SK-N-SH (cell line): ENCODE results near the gene ZMIZ1. TPM values are rescaled to one million over a fixed set of nuclear protein-coding genes. Genes with fewer than 3 reads are reported as not detected.

Experiments
- CTCF ChIA-PET: fragments of 300-600, 350-600 bp; formaldehyde crosslinking; extraction: SDS; loops from one replicate; lab custom pipeline; 2021; lab: Yijun Ruan, JAX
- POLR2A ChIA-PET: fragments of 350-600 bp; sonication (Branson Sonifier 250); formaldehyde crosslinking; extraction: SDS; loops from one replicate; lab custom pipeline; 2020; ENCODE audit warnings: antibody characterized with exemption, inconsistent platforms; lab: Yijun Ruan, JAX
- DNase-seq: peaks from one replicate; pipeline ENCODE4 v3.0.0; 2012
- H2AFZ ChIP-seq: fragments of 200-600 bp; sonication (generic); 2 replicates; pipeline ENCODE4 v1.8.1; 2016; ENCODE audit warnings: antibody characterized with exemption, mild to moderate bottlenecking, low read depth
- H3F3A ChIP-seq: fragments of 200-600 bp; sonication (generic); replicated peaks from 2 replicates; pipeline ENCODE3; 2016; ENCODE audit warnings: antibody characterized with exemption, mild to moderate bottlenecking; ENCODE audit not compliant: insufficient read depth
- H3K27ac ChIP-seq, 2 experiments: fragments of 200-500 bp in 1 of 2; fragments of 200-600 bp in 1 of 2; sonication (Bioruptor generic) in 1 of 2; sonication (generic), shearing (Covaris generic) in 1 of 2; 2 replicates each; pipeline versions ENCODE4 v1.5.1 to v1.6.1; 2014 to 2016; ENCODE audit warnings: low read depth in 2 of 2, inconsistent platforms in 1 of 2, low read length in 1 of 2, mild to moderate bottlenecking in 1 of 2, mixed read lengths in 1 of 2
- H3K27me3 ChIP-seq: fragments of 200-600 bp; sonication (generic), shearing (Covaris generic); 2 replicates; pipeline ENCODE4 v1.6.1; 2016; ENCODE audit warnings: mixed run types; ENCODE audit not compliant: insufficient read depth
- H3K36me3 ChIP-seq, 2 experiments: fragments of 200-500 bp in 1 of 2; fragments of 200-600 bp in 1 of 2; sonication (Bioruptor generic) in 1 of 2; sonication (generic) in 1 of 2; replicated peaks in 1 of 2; 2 replicates each; pipeline versions ENCODE3 to v1.5.1; 2014 to 2016; ENCODE audit warnings: low read length in 1 of 2, mild to moderate bottlenecking in 1 of 2; ENCODE audit not compliant: insufficient read depth in 2 of 2, control insufficient read depth in 1 of 2
- H3K4me1 ChIP-seq, 2 experiments: fragments of 200-500 bp in 1 of 2; fragments of 200-600 bp in 1 of 2; sonication (Bioruptor generic) in 1 of 2; sonication (generic), shearing (Covaris generic) in 1 of 2; 2 replicates each; pipeline versions ENCODE4 v1.5.1 to v1.6.1; 2014 to 2016; ENCODE audit warnings: low read depth in 1 of 2, low read length in 1 of 2, mixed run types in 1 of 2; ENCODE audit not compliant: insufficient read depth in 2 of 2, control insufficient read depth in 1 of 2
- H3K4me2 ChIP-seq: fragments of 200-600 bp; sonication (generic), shearing (Covaris generic); 2 replicates; pipeline ENCODE4 v1.6.1; 2017; ENCODE audit warnings: mixed run types
- H3K4me3 ChIP-seq, 2 experiments: fragments of 200-500 bp in 1 of 2; fragments of 200-600 bp in 1 of 2; sonication (Bioruptor generic) in 1 of 2; sonication (generic), shearing (Covaris generic) in 1 of 2; 2 replicates each; pipeline versions ENCODE4 v1.5.1 to v1.8.1; 2014 to 2016; ENCODE audit warnings: low read depth in 2 of 2, inconsistent platforms in 1 of 2, low read length in 1 of 2, mild to moderate bottlenecking in 1 of 2, mixed read lengths in 1 of 2, moderate library complexity in 1 of 2
- H3K79me2 ChIP-seq: fragments of 200-600 bp; sonication (generic); 2 replicates; pipeline ENCODE4 v1.8.1; 2017; ENCODE audit warnings: mild to moderate bottlenecking; ENCODE audit not compliant: insufficient read depth
- H3K9ac ChIP-seq: fragments of 200-600 bp; sonication (generic); 2 replicates; pipeline ENCODE4 v1.6.1; 2017; ENCODE audit warnings: mixed run types
- H3K9me2 ChIP-seq: fragments of 200-600 bp; sonication (generic); 2 replicates; pipeline ENCODE4 v1.6.1; 2017; ENCODE audit warnings: mixed run types
- H3K9me3 ChIP-seq: fragments of 200-600 bp; sonication (generic); 2 replicates; pipeline ENCODE4 v1.6.1; 2017; ENCODE audit warnings: mixed run types, mild to moderate bottlenecking, moderate library complexity
- H4K20me1 ChIP-seq: fragments of 200-600 bp; sonication (generic); 2 replicates; pipeline ENCODE4 v1.6.1; 2017; ENCODE audit warnings: mild to moderate bottlenecking, mixed run types; ENCODE audit not compliant: insufficient read depth
- FOXJ3 ChIP-seq: sonication (generic); formaldehyde crosslinking; IDR thresholded peaks from 2 replicates; pipeline ENCODE4 v1.5.1; 2020; ENCODE audit warnings: mild to moderate bottlenecking, missing genetic modification reagents
- GABPA ChIP-seq: IDR thresholded peaks from 2 replicates; pipeline ENCODE4 v1.4.0; 2012; ENCODE audit warnings: low read depth, mild to moderate bottlenecking
- JUND ChIP-seq: IDR thresholded peaks from 2 replicates; pipeline ENCODE4 v1.4.0; 2012
- MXI1 ChIP-seq: IDR thresholded peaks from 2 replicates; pipeline ENCODE4 v1.6.1; 2012; ENCODE audit warnings: mild to moderate bottlenecking, low read depth, low read length, improper control_type of control experiment
- RAD21 ChIP-seq: IDR thresholded peaks from 2 replicates; pipeline ENCODE4 v1.6.1; 2012; ENCODE audit warnings: mild to moderate bottlenecking, low read length
- RXRA ChIP-seq: IDR thresholded peaks from 2 replicates; pipeline ENCODE4 v1.4.0; 2012; ENCODE audit warnings: low read depth, mild to moderate bottlenecking, borderline replicate concordance
- SMC3 ChIP-seq: IDR thresholded peaks from 2 replicates; pipeline ENCODE4 v1.6.1; 2012; ENCODE audit warnings: low read depth, low read length, improper control_type of control experiment
- USF1 ChIP-seq: IDR thresholded peaks from 2 replicates; pipeline ENCODE4 v1.4.0; 2012; ENCODE audit warnings: low read depth, borderline replicate concordance
- USF2 ChIP-seq: fragments of 150-350 bp; IDR thresholded peaks from 2 replicates; pipeline ENCODE4 v1.6.1; 2017; ENCODE audit warnings: antibody characterized with exemption, low read length, low read depth, borderline replicate concordance
- WGBS: methylation state at CpG from one replicate; pipeline ENCODE4 v1.1.6; 2017; ENCODE audit warnings: low lambda C conversion rate; 5-methylcytosine and 5-hydroxymethylcytosine counted together
- polyA plus RNA-seq, 3 experiments: library from polyadenylated mRNA; depleted of rRNA; stranded (reverse); fragments of >200 nt; gene quantifications; 2 replicates each; pipeline ENCODE4 v1.2.3, GENCODE V29; 2012
- TF ChIP-seq, protein P1 (sequence below): IDR thresholded peaks from 2 replicates; pipeline ENCODE4; 2012
- TF ChIP-seq, protein P2 (sequence below): fragments of 150-350 bp; IDR thresholded peaks from 2 replicates; pipeline ENCODE4 v1.6.1; 2016; ENCODE audit warnings: mild to moderate bottlenecking, low read depth, low read length
- TF ChIP-seq, protein P3 (sequence below): IDR thresholded peaks from 2 replicates; pipeline ENCODE4 v1.4.0; 2012; ENCODE audit warnings: low read depth

ZMIZ1 gene
- polyA plus RNA-seq, 1 of the 3 experiments (the other 2 are of a cell fraction) = 23.5 TPM

DNA sequence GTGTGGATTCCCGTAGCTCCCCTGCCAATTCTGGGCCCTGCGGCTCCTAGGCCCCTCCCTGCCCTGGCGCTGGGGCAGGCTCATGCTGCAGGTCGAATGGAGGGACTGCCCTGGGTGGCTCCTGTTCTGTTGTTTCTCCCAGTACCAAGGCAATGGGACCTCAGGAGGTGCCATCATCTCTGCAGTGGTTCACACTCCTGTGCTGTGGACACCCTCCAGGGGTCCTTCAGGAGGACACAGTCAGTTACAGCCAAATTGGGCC is 138.3 kb downstream of the ZMIZ1 start (continued):
- no peak for TF ChIP-seq FOXJ3 (CRISPR knock-in tag)
- no peak for TF ChIP-seq USF2
- TF ChIP-seq RAD21 = no peak
- TF ChIP-seq, protein P1, sequence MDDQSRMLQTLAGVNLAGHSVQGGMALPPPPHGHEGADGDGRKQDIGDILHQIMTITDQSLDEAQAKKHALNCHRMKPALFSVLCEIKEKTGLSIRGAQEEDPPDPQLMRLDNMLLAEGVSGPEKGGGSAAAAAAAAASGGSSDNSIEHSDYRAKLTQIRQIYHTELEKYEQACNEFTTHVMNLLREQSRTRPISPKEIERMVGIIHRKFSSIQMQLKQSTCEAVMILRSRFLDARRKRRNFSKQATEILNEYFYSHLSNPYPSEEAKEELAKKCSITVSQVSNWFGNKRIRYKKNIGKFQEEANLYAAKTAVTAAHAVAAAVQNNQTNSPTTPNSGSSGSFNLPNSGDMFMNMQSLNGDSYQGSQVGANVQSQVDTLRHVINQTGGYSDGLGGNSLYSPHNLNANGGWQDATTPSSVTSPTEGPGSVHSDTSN = no peak
- TF ChIP-seq MXI1 = no peak
- TF ChIP-seq, protein P2, sequence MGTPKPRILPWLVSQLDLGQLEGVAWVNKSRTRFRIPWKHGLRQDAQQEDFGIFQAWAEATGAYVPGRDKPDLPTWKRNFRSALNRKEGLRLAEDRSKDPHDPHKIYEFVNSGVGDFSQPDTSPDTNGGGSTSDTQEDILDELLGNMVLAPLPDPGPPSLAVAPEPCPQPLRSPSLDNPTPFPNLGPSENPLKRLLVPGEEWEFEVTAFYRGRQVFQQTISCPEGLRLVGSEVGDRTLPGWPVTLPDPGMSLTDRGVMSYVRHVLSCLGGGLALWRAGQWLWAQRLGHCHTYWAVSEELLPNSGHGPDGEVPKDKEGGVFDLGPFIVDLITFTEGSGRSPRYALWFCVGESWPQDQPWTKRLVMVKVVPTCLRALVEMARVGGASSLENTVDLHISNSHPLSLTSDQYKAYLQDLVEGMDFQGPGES = no peak
- TF ChIP-seq, protein P3, sequence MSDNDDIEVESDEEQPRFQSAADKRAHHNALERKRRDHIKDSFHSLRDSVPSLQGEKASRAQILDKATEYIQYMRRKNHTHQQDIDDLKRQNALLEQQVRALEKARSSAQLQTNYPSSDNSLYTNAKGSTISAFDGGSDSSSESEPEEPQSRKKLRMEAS = no peak
- TF ChIP-seq GABPA = no peak
- no peak for TF ChIP-seq RXRA
- TF ChIP-seq JUND = no peak

DNA sequence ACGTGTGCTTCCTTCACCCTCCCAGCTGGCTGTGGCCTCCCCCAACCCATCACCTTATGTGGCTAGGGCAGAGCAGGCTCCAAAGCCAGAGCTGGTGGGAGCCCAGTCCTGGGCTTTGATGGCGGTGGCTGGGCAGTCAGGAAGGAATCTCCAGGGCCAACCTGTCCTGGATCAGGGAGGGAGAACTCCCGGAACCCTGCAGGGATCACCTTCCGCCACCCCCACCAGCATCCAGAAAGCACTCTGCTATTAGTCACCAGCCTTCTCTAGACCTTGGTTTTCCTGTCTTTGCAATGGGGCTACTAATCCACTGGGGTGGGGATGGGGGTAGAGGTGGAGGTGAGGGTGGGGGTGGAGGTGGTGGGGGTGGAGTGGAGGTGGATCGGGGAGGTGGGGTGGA is 139.0 kb downstream of the ZMIZ1 start:
- H3K4me3 ChIP-seq = no peak overlapping the region
- H2AFZ ChIP-seq = no peak overlapping the region
- peaks cover 24% of the 10 kb centered on the region; the same call in 1 of the 2 replicates for H3K79me2 ChIP-seq
- peak overlapping the region in 1 of 2 experiments; percentile 69; a peak in 1 of 4 replicates for H3K27ac ChIP-seq
- H3K36me3 ChIP-seq = peaks cover 33 to 37% of the 10 kb centered on the region in 2 experiments
- CTCF ChIA-PET = interaction anchor here (1.3 to 2.1 kb wide), 3 partner anchors 10 to 1160 kb away, joined by 3 to 6 read pairs (median 4); no protein-coding TSS in a partner anchor
- no peak for TF ChIP-seq USF1
- no peak for TF ChIP-seq SMC3
- 98% methylated on average over 4 of the region's 5 CpGs for WGBS
- no peak overlapping the region for H3K9ac ChIP-seq
- no peaks in the 10 kb centered on the region for H3K9me3 ChIP-seq
- POLR2A ChIA-PET = interaction anchor here (2.8 kb wide), 1 partner anchor 13 kb away, joined by 19 read pairs; no protein-coding TSS in a partner anchor
- DNase-seq = no peak
- H3F3A ChIP-seq = peaks cover 4% of the 10 kb centered on the region
- H3K9me2 ChIP-seq = no peaks in the 10 kb centered on the region
- H4K20me1 ChIP-seq = peaks cover 12% of the 10 kb centered on the region
- no peaks in the 10 kb centered on the region for H3K27me3 ChIP-seq
- peaks cover 6 to 75% of the 10 kb centered on the region in 2 experiments for H3K4me1 ChIP-seq
- H3K4me2 ChIP-seq = no peak overlapping the region
